ENCODE results near the gene PITRM1.
A peak's percentile ranks its signal among the peaks of the same experiment; 100 is the strongest.
"Not testable (repeated sequence)": the region's sequence is repeated elsewhere in the genome, so short reads cannot be mapped to it uniquely, and the experiment has no call there.

PITRM1 gene, protein sequence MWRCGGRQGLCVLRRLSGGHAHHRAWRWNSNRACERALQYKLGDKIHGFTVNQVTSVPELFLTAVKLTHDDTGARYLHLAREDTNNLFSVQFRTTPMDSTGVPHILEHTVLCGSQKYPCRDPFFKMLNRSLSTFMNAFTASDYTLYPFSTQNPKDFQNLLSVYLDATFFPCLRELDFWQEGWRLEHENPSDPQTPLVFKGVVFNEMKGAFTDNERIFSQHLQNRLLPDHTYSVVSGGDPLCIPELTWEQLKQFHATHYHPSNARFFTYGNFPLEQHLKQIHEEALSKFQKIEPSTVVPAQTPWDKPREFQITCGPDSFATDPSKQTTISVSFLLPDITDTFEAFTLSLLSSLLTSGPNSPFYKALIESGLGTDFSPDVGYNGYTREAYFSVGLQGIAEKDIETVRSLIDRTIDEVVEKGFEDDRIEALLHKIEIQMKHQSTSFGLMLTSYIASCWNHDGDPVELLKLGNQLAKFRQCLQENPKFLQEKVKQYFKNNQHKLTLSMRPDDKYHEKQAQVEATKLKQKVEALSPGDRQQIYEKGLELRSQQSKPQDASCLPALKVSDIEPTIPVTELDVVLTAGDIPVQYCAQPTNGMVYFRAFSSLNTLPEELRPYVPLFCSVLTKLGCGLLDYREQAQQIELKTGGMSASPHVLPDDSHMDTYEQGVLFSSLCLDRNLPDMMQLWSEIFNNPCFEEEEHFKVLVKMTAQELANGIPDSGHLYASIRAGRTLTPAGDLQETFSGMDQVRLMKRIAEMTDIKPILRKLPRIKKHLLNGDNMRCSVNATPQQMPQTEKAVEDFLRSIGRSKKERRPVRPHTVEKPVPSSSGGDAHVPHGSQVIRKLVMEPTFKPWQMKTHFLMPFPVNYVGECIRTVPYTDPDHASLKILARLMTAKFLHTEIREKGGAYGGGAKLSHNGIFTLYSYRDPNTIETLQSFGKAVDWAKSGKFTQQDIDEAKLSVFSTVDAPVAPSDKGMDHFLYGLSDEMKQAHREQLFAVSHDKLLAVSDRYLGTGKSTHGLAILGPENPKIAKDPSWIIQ

DNA sequence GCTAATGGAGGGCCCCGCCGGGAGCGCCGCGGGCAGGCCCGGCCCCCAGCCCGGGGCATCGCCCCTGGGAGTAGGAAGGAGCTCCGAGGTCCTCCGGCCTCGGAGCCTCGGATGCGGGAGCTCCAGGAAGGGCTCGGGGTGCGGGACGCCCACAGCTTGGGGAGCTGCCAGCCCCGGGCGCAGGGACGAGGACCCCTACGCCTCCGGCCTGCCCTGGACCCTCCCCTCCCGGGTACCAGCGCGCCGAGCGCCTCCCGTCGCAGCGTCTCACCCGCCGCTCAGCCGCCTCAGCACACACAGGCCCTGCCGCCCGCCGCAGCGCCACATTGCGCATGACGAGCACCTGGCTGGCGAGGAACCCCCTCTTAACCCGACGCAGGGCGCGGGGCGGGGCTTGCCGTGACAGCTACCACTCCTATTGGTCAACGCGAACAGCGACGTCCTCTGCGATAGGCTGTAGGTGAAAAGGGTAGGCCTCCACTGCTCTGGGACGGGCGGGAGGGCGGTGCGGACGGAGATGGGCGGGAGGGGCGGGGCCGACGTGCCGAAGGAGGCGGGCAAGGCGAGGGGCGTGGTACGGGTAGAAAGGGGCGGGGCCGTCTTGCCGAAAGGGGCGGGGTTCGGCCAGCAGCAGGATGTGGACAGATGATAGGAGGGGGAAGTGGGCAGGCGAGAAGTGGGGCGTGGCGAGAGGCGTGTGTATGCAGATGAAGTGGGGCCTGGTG lies at the start of gene PITRM1:
Gene PITRM1, minus strand, starts transcription at position 337 of the 725 bp plus-strand sequence. Its CDS starts 10 bp downstream, at position 327.
- peak; percentile 95 for DNase-seq

DNA sequence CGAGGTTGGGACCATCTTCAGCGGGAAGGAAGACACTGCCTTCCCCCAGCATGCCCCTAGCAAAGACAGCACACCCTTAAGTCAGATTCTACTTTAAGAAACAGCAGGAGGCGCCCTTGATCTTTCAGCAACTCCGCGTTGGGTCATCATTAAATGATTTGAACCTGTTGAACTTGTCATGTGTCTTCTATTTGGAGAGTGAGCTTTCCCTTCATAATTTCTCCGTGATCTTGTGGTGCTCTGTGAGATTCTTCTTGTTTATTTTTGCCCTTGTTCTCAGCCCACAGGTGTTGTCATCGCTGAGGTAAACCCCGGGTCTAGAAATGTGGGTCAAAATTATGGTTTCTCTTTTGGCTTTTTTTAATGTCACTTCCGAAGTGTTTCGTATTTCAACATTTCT lies 49.5 kb upstream of the PITRM1 start:
- DNase-seq, result no peak

- not testable (repeated sequence) for DNase-seq
Measured at GRCh38 chr10:3221601-3222000, 49.0 kb upstream of the PITRM1 start.

DNA sequence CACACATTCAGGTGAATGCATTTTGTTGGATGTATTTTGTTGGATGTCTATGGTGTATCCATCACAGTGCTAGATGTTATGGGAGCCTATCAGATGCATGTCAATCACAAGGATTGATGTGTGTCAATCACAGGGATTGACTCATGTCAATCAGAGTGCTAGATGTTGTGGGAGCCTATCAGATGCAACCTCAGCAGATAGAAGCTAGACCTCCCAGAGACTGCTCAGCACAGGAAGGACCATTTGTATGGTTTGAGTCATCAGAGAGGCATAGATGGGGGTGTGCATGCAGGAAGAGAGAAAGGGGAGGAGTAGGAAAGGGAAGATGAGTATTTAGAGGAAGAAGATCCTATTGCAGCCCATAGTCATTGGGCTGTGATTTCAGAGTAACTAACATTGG lies 48.3 kb upstream of the PITRM1 start:
- DNase-seq, result no peak

DNA sequence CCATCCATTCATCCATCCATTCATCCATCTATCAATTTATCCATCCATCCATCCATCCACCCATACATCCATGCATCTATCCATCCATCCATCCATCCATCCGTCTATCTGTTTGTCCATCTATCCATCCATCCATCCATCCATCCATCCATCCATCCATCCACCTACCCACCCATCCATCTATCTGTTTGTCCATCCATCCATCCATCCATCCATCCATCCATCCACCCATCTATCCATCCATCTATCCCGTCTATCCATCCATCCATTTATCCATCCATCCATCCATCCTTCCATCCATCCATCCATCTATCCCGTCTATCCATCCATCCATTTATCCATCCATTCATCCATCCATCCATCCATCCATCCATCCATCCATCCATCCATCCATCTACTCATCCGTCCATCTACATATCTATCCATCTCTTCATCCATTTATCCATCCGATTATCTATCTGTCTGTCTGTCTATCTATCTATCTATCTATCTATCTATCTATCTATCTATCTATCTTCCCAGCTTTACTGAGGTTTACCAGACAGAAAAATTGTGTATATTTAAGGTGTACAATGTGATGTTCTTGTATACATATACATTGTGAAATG lies 46.5 kb upstream of the PITRM1 start:
- not testable (repeated sequence) for DNase-seq

DNA sequence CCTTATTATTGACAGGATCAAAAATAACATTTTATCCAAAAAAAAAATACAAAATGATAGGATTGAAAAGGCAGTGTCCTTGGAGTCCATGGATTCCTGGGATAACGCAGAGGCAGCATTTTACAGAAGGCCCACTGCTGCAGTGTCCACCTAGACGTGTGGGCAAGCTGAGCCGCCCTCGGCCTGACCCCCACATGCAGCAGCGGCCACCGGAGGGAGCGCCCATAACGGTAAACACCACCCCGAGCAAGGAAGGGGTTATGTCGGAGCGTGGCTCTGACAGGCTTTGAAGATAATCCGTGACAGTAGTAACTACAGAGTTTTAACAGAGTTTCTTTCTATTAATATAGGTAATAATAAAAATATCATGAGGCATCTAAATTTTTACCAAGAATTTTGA lies 45.3 kb upstream of the PITRM1 start:
- no peak for DNase-seq

- DNase-seq, result no peak
Measured at GRCh38 chr10:3217301-3217700, 44.7 kb upstream of the PITRM1 start.

DNA sequence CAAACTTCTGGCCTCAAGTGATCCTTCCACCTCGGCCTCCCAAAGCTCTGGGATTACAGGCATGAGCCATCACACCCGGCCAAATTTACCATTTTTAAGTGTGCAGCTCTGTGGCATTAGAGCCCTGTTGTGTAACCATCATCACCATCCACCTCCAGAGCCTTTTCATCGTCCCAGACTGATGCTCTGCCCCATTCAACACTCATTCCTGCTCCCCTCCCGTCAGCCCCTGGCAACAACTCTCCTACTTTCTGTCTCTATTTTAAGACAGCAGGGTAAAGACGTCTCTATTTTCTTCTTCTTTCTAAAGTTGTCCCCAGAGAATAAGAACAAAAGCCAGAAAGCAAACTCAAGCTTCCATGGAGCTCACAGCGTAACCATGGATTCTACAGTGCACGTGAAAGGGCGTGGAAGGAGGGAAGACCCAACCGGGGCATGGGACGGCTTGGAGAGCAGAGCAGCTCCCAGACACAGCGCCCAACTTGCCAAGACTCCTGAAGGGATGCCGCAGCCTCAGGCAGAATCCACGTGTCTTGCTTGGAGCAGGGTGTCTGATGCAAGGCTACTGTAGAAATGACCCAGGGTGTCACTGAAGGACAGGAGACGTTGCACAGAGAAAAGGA lies 42.7 kb upstream of the PITRM1 start:
- no peak for DNase-seq

DNA sequence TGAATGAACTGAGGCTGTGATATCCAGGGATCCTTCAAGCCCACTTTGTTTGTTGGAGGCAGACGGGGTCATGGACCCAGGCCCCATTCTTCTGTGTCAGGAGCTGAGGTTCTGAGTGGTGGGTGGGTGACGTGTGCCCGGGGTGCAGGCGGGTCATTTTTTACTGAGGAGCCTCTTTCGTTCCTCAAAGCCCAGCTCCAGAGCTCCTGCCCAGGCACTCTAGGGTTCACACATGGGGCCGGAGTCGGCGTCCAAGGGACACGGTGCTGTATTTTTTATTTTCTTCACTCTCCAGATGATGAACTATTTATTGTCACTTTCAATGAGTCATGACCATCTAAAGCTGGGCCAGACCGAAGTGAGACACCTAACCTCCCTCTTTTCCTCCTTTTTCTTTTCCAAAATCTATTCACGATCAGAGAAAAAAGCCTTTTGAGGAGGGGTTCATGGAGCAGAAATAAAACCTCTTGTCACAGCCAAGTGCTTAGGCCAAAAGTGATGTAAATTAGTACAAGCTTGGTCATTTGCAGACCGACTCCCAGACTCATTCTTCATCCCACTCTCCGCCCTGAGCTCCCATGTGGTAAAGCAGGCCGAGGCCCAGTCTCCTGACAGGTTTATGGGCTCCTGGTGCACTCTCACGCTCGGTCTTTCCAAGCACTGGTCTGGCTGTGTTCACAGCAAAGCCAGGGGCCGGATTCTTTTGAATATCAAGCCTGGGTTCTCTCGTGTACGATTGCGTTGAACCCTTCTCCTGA lies 41.4 kb upstream of the PITRM1 start:
- no peak for DNase-seq

GRCh38 chr10:3213208-3213607 lies 40.6 kb upstream of the PITRM1 start:
- DNase-seq, result no peak

GRCh38 chr10:3210251-3210877 lies 37.8 kb upstream of the PITRM1 start:
- DNase-seq, result no peak

- DNase-seq, result no peak
Measured at GRCh38 chr10:3208481-3209406, 36.2 kb upstream of the PITRM1 start.

DNA sequence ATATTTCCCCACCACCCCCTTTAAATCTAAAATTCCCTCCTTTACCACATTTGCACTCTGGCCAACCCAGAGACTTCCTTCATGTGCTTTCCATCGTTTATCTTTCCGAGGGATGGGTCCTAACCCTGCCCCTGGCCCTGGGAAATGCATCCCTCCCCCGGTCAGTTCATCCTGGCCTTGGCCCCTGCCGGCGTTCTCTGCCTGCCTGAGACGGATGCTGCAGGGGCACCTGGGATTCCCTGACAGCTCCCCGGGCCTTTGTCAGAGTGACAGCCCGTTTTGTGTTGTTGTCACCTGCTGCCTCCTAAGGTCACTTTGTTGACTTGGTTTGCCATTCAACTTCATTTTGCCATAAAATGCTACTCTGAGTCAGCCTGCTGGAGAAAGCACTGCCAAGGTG lies 34.8 kb upstream of the PITRM1 start:
- DNase-seq, result no peak

DNA sequence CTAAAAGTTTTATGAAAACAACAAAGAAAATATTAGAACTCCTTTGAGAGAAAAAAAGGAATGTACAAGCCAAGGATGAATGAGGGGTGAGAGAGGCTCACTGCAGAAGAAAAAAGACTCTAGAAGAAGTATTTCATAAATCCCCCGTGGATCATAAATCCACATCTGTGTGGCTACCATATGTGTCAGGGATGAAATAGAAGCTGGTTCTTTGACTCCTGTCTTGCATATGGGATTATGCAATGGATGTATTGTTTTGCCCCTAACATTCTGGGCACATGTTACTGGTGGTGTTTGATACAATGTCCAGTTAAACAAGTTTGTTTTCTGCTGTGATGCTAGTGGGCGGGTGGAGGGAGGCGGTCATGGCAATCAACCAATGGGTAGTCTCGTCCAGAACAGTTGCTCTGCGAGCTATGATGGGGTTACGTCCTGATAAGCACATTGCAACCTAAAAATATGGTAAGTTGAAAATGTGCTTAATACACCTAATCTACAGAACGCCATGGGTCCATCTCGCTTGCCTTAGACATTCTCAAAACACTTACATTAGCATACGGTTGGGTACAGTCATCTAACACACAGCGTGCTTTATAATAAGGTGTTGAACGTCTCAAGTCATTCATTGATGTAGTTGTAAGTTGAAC lies 34.1 kb upstream of the PITRM1 start:
- no peak for DNase-seq

GRCh38 chr10:3203972-3204371 lies 31.4 kb upstream of the PITRM1 start:
- DNase-seq, result no peak

GRCh38 chr10:3203016-3203811 lies 30.6 kb upstream of the PITRM1 start:
- no peak for DNase-seq

DNA sequence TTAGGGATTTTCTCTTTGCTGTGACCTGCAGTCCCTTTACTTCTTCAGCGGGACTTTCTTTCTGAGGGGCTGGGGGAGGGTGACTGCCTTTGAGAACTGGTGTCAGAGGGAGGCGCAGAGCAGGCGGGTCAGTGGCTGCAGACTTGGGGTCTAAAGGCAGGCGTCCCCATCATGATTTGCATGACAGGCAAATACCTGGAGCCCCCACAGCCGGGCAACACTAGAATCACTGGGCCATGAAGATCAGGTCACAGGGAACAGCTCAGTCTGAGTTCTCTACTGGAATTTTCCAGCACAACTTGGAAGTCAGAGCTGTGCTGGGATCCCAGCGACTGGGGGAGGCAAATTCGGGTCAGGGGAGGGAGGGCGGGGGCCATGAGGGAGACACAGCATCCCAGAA lies 29.2 kb upstream of the PITRM1 start:
- no peak for DNase-seq

DNA sequence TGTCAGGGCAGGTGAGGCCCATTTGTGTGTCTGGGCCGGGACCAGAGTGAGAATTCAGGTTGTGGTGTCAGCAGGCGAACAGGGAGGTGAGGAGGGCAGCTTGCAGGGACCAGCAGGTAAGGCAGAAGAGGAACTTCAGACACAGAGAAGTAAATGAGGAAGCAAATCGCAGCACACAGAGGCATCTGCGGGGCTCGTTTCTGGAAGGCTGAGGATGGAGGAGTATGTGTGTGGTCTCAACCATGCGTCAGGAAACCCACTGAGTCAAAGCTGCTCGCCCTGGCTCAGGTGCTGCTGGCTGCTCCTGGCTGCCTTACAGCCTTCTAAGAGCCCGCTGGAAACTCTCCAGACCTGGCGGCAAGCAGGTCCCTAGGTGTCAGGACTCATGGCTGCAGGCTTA lies 26.9 kb upstream of the PITRM1 start:
- DNase-seq, result no peak
